SK-N-SH treated with all-trans-retinoic acid at 6 μM for 48 hours (cell line): ENCODE data around the gene CHST5.

Source experiments
- ATAC-seq: fragments of 200-7000 bp; cut with Tn5 transposase; 3 replicates; pipeline ENCODE4 v1.9.1; 2020; ENCODE audit warnings: mild to moderate bottlenecking, moderate library complexity
- ARNTL ChIP-seq: fragments of 450-650 bp; formaldehyde crosslinking; IDR thresholded peaks from 2 replicates; pipeline ENCODE4 v1.5.0; 2020; ENCODE audit warnings: low read depth, mild to moderate bottlenecking, moderate library complexity, borderline replicate concordance
- BACH2 ChIP-seq: fragments of 250-450 bp; sonication (Bioruptor Pico); IDR thresholded peaks from 2 replicates; pipeline ENCODE4 v1.9.0; 2021; ENCODE audit warnings: mild to moderate bottlenecking, borderline replicate concordance
- CSDC2 ChIP-seq: fragments of 250-450 bp; sonication (Bioruptor Pico); IDR thresholded peaks from 2 replicates; pipeline ENCODE4 v1.5.0; 2020; ENCODE audit warnings: mild to moderate bottlenecking, moderate library complexity
- ESRRG ChIP-seq: fragments of 250-450 bp; sonication (Bioruptor Pico); IDR thresholded peaks from 2 replicates; pipeline ENCODE4 v1.6.1; 2021; ENCODE audit warnings: mild to moderate bottlenecking
- GLIS3 ChIP-seq: fragments of 250-450 bp; sonication (Bioruptor Pico); IDR thresholded peaks from 2 replicates; pipeline ENCODE4 v1.5.0; 2020; ENCODE audit warnings: mild to moderate bottlenecking, moderate library complexity
- ISL1 ChIP-seq: fragments of 250-450 bp; sonication (Bioruptor Pico); IDR thresholded peaks from 2 replicates; pipeline ENCODE4 v2.1.2; 2022; ENCODE audit warnings: mild to moderate bottlenecking, moderate library complexity
- OSR1 ChIP-seq: fragments of 250-450 bp; sonication (Bioruptor Pico); IDR thresholded peaks from 2 replicates; pipeline ENCODE4 v1.8.0; 2022; ENCODE audit warnings: moderate library complexity, mild to moderate bottlenecking, inconsistent platforms
- PPARA ChIP-seq: fragments of 250-450 bp; sonication (Bioruptor Pico); IDR thresholded peaks from 2 replicates; pipeline ENCODE4 v1.5.0; 2020; ENCODE audit warnings: mild to moderate bottlenecking, borderline replicate concordance
- RARB ChIP-seq: fragments of 250-450 bp; sonication (Bioruptor Pico); IDR thresholded peaks from 2 replicates; pipeline ENCODE4 v1.8.0; 2021; ENCODE audit warnings: mild to moderate bottlenecking, moderate library complexity
- TCF4 ChIP-seq: fragments of 250-450 bp; sonication (Bioruptor Pico); IDR thresholded peaks from 2 replicates; pipeline ENCODE4 v1.8.0; 2021; ENCODE audit warnings: mild to moderate bottlenecking, moderate library complexity, borderline replicate concordance
- TOX ChIP-seq: fragments of 250-450 bp; sonication (Bioruptor Pico); IDR thresholded peaks from 2 replicates; pipeline ENCODE4 v1.8.0; 2021; ENCODE audit warnings: mild to moderate bottlenecking, moderate library complexity, borderline replicate concordance
- ZC3H10 ChIP-seq: fragments of 250-450 bp; sonication (Bioruptor Pico); IDR thresholded peaks from 2 replicates; pipeline ENCODE4 v1.5.1; 2021; ENCODE audit warnings: mild to moderate bottlenecking, moderate library complexity
- ZFP3 ChIP-seq: fragments of 250-450 bp; sonication (Bioruptor Pico); IDR thresholded peaks from 2 replicates; pipeline ENCODE4 v1.5.0; 2020; ENCODE audit warnings: mild to moderate bottlenecking, moderate library complexity
- ZFP30 ChIP-seq: fragments of 450-650 bp; formaldehyde crosslinking; IDR thresholded peaks from 2 replicates; pipeline ENCODE4 v1.5.0; 2022; ENCODE audit warnings: mild to moderate bottlenecking, moderate library complexity
- ZNF565 ChIP-seq: fragments of 450-650 bp; formaldehyde crosslinking; conservative IDR thresholded peaks from 2 replicates; pipeline ENCODE4 v1.5.0; 2020; ENCODE audit warnings: low read depth, mild to moderate bottlenecking, moderate library complexity
- ZNF70 ChIP-seq: fragments of 450-650 bp; formaldehyde crosslinking; IDR thresholded peaks from 2 replicates; pipeline ENCODE4 v1.5.0; 2020; ENCODE audit warnings: mild to moderate bottlenecking, moderate library complexity
- TF ChIP-seq, protein P1 (sequence below): fragments of 250-450 bp; sonication (Bioruptor Pico); IDR thresholded peaks from 2 replicates; pipeline ENCODE4 v1.8.0; 2020; ENCODE audit warnings: mild to moderate bottlenecking, moderate library complexity, borderline replicate concordance
- TF ChIP-seq, protein P2 (sequence below): fragments of 250-450 bp; sonication (Bioruptor Pico); IDR thresholded peaks from 2 replicates; pipeline ENCODE4 v1.5.1; 2020; ENCODE audit warnings: low read depth, mild to moderate bottlenecking, moderate library complexity
- TF ChIP-seq, protein P3 (sequence below): fragments of 250-450 bp; sonication (Bioruptor Pico); IDR thresholded peaks from 2 replicates; pipeline ENCODE4 v1.8.0; 2021; ENCODE audit warnings: low read depth, mild to moderate bottlenecking, moderate library complexity, borderline replicate concordance
- TF ChIP-seq, protein P4 (sequence below): fragments of 250-450 bp; sonication (Bioruptor Pico); IDR thresholded peaks from 2 replicates; pipeline ENCODE4 v1.5.1; 2021; ENCODE audit warnings: mild to moderate bottlenecking, moderate library complexity

CHST5 gene

DNA sequence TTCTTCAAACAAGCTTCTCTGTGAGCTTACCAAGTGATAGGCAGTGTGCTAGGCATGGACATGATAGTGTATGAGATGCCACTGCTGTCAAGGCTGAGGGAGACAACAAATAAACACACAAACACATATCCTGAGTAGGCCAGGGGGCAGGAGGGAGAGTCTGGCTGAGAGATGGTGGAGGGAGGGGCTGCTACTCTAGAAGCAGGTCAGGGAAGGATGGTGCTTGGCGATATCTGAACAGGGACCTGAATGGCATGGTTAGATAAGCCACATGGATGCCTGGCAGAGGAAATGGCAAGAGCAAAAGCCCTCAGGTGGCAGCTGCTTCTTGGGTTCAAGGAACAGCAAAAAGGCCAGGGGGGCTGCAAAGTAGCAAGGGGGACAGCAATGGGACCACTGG, 32.1 kb downstream of the CHST5 start:
- ATAC-seq: no peak
- no peak for TF ChIP-seq TOX (CRISPR knock-in tag)
- no peak for TF ChIP-seq ARNTL (CRISPR knock-in tag)
- no peak for TF ChIP-seq GLIS3
- TF ChIP-seq, protein P1, sequence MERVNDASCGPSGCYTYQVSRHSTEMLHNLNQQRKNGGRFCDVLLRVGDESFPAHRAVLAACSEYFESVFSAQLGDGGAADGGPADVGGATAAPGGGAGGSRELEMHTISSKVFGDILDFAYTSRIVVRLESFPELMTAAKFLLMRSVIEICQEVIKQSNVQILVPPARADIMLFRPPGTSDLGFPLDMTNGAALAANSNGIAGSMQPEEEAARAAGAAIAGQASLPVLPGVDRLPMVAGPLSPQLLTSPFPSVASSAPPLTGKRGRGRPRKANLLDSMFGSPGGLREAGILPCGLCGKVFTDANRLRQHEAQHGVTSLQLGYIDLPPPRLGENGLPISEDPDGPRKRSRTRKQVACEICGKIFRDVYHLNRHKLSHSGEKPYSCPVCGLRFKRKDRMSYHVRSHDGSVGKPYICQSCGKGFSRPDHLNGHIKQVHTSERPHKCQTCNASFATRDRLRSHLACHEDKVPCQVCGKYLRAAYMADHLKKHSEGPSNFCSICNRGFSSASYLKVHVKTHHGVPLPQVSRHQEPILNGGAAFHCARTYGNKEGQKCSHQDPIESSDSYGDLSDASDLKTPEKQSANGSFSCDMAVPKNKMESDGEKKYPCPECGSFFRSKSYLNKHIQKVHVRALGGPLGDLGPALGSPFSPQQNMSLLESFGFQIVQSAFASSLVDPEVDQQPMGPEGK (CRISPR knock-in tag): no peak
- TF ChIP-seq, protein P2, sequence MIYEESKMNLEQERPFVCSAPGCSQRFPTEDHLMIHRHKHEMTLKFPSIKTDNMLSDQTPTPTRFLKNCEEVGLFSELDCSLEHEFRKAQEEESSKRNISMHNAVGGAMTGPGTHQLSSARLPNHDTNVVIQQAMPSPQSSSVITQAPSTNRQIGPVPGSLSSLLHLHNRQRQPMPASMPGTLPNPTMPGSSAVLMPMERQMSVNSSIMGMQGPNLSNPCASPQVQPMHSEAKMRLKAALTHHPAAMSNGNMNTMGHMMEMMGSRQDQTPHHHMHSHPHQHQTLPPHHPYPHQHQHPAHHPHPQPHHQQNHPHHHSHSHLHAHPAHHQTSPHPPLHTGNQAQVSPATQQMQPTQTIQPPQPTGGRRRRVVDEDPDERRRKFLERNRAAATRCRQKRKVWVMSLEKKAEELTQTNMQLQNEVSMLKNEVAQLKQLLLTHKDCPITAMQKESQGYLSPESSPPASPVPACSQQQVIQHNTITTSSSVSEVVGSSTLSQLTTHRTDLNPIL (CRISPR knock-in tag): no peak
- no peak for TF ChIP-seq ZFP3 (CRISPR knock-in tag)
- no peak for TF ChIP-seq ESRRG
- TF ChIP-seq ISL1 (CRISPR knock-in tag): no peak
- no peak for TF ChIP-seq CSDC2
- no peak for TF ChIP-seq RARB (CRISPR knock-in tag)
- no peak for TF ChIP-seq ZNF565 (CRISPR knock-in tag)
- TF ChIP-seq, protein P3, sequence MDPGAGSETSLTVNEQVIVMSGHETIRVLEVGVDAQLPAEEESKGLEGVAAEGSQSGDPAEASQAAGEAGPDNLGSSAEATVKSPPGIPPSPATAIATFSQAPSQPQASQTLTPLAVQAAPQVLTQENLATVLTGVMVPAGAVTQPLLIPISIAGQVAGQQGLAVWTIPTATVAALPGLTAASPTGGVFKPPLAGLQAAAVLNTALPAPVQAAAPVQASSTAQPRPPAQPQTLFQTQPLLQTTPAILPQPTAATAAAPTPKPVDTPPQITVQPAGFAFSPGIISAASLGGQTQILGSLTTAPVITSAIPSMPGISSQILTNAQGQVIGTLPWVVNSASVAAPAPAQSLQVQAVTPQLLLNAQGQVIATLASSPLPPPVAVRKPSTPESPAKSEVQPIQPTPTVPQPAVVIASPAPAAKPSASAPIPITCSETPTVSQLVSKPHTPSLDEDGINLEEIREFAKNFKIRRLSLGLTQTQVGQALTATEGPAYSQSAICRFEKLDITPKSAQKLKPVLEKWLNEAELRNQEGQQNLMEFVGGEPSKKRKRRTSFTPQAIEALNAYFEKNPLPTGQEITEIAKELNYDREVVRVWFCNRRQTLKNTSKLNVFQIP: no peak
- no peak for TF ChIP-seq ZFP30 (CRISPR knock-in tag)
- no peak for TF ChIP-seq TCF4 (CRISPR knock-in tag)
- TF ChIP-seq PPARA (CRISPR knock-in tag): no peak

DNA sequence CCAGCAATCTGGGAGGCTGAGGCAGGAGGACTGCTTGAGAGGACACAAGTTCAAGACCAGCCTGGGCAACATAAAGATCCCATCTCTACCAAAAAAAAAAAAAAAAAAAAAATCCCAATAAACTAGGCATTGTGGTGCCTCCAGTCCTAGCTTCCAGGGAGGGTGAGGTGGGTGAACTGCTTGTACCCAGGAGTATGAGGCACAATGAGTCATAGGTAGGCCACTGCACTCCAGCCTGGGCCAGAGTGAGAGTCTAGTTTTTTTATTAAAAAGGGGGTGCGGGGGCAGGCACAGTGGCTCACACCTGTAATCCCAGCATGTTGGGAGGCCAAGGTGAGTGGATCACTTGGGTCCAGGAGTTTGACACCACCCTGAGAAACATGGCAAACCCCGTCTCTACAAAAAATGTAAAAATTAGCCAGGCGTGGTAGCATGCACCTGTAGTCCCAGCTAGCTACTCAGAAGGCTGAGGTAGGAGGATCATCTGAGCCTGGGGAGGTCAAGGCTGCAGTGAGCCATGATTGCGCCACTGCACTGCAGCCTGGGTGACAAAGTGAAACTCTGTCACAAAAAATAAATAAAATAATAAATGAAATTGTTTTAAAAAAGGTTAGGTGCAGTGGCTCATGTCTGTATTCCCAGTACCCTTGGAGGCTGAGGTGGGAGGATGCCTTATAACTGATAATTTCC, 32.8 kb downstream of the CHST5 start:
- TF ChIP-seq ZNF70: no peak
- ATAC-seq: no peak

DNA sequence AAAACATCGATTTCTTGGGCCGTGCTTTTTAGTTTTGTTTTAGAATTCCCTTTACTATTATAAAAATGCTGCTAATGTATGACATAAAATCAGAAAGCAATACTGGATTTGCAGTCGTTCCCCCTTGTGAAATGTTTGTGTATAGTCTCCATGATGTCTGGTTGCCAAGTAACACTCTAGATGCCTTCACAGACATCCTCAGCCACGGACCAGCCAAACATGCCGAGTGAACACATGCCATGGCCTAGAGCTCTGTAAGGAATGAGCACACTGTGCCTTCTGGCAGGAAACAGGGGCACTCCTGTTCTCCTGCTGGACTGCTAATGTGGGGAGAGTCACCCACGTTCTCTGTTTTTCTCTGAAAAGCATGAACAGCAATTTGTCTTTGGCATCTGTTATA, 34.1 kb downstream of the CHST5 start:
- peak; percentile 72 for ATAC-seq

DNA sequence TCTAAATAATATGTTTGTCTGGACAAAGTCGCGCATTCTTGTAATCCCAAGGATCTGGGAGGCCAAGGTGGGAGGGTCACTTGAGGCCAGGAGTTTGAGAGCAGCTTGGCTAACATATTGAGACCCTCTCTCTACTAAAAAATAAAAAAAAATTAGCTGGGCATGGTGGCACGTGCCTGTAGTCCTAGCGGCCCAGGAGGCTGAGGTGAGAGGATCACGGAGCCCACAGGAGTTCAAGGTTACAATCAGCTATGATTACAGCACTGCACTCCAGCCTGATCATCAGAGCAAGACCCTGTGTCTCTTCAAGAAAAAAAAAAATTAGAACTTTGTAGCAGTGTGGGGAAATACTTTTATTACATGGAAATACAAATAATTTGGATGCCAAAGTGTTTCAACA, 34.5 kb downstream of the CHST5 start:
- TF ChIP-seq RARB (CRISPR knock-in tag) (no peak), ZC3H10 (no peak), OSR1 (CRISPR knock-in tag) (no peak), ZNF565 (CRISPR knock-in tag) (no peak)
- ATAC-seq: no peak

DNA sequence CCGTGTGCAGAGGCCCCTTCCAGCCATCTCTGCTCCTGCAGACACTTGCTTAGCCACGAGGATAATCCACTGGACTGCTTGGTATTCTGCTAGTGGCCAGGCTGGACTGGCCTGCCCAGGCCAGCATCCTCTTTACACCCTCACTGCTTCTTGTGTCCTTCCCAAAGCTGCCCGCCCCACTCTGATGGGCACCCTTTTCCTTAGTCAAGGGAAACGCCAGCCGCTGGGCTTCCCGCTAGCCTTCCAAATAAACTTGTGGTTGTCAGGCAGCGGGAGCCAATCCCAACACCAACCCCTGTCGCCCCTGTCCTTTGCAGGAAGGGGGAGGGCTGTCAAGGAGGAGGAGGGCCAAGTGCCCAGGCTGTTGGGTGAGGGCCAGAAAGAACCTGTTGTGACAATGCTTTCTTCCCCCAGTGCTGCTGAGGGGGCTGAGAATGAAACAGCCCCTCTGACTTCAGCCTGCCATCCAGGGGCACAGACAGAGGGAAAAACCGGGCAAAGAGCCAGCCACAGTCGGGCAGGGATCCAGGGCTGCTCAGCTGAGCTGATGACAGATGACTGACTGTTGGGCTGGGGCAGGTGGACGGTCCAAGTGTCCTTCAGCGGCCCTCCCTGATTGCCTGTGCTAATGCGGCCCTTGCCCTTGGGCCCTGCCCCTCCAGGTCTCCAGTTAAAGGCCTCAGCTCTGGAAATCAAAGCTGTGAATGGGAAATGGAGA, 37.1 kb downstream of the CHST5 start:
- peak; percentile 67 for ATAC-seq

DNA sequence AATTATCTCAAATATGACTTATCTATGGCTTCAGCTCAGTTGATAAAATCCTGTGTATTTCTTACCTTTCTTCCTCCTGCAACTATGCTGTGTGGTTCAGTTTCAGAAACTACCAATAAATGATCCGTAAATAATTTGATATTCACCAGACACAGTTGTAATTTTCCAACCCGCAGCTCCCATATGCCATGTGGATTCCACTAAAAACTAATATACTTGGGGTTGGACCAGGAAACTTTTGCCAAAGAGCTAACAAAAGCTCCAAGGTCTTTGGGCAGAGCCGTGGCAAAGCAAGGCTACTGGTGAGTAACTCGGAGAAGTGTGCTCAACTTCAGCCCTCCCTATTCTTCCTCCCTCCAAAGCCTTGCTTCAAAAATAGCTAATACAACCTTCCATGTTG, 38.4 kb downstream of the CHST5 start:
- no peak for ATAC-seq
- no peak for TF ChIP-seq ARNTL (CRISPR knock-in tag)
- no peak for TF ChIP-seq BACH2 (CRISPR knock-in tag)
- no peak for TF ChIP-seq TOX (CRISPR knock-in tag)
- TF ChIP-seq, protein P4, sequence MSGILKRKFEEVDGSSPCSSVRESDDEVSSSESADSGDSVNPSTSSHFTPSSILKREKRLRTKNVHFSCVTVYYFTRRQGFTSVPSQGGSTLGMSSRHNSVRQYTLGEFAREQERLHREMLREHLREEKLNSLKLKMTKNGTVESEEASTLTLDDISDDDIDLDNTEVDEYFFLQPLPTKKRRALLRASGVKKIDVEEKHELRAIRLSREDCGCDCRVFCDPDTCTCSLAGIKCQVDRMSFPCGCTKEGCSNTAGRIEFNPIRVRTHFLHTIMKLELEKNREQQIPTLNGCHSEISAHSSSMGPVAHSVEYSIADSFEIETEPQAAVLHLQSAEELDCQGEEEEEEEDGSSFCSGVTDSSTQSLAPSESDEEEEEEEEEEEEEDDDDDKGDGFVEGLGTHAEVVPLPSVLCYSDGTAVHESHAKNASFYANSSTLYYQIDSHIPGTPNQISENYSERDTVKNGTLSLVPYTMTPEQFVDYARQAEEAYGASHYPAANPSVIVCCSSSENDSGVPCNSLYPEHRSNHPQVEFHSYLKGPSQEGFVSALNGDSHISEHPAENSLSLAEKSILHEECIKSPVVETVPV (CRISPR knock-in tag): no peak
- TF ChIP-seq ESRRG: no peak
- TF ChIP-seq ZC3H10: no peak
- no peak for TF ChIP-seq ZNF70
